Liver (tissue), 9 donors: ENCODE measurements around the gene LIPG. TPM values are rescaled to one million over a fixed set of nuclear protein-coding genes. Genes with fewer than 3 reads are reported as not detected.

Experiments used
- DNase-seq: peaks from one replicate; pipeline ENCODE4 v3.0.0-alpha.2; 2017; ENCODE audit warnings: low spot score
- H3K27ac ChIP-seq, 2 donors: one replicate each; pipeline ENCODE4 v1.7.0; 2013; ENCODE audit warnings: inconsistent platforms in 2 of 2, low read length in 2 of 2, control low read depth in 1 of 2, low read depth in 1 of 2, mild to moderate bottlenecking in 1 of 2
- H3K27me3 ChIP-seq, 4 donors: one replicate each; pipeline versions ENCODE4 v1.6.1 to v1.7.0; 2013; ENCODE audit warnings: low read length in 3 of 4, inconsistent platforms in 1 of 4, mild to moderate bottlenecking in 1 of 4, moderate library complexity in 1 of 4; ENCODE audit not compliant: control insufficient read depth in 4 of 4, insufficient read depth in 4 of 4
- H3K36me3 ChIP-seq, 4 donors: one replicate each; pipeline versions ENCODE4 v1.6.1 to v1.7.0; 2013; ENCODE audit warnings: low read length in 3 of 4, mild to moderate bottlenecking in 3 of 4, low read depth in 1 of 4, moderate library complexity in 1 of 4; ENCODE audit not compliant: control insufficient read depth in 4 of 4, insufficient read depth in 3 of 4
- H3K4me1 ChIP-seq, 4 donors: one replicate each; pipeline versions ENCODE4 v1.6.1 to v1.7.0; 2013; ENCODE audit warnings: low read length in 3 of 4, mild to moderate bottlenecking in 3 of 4, moderate library complexity in 1 of 4; ENCODE audit not compliant: control insufficient read depth in 4 of 4, insufficient read depth in 4 of 4
- H3K4me3 ChIP-seq, 3 donors: one replicate each; pipeline versions ENCODE4 v1.6.1 to v1.7.0; 2013; ENCODE audit warnings: low read length in 3 of 3, control low read depth in 1 of 3, low read depth in 1 of 3, mild to moderate bottlenecking in 1 of 3
- H3K9ac ChIP-seq, 2 donors: one replicate each; pipeline ENCODE4 v1.7.0; 2013; ENCODE audit warnings: low read length in 2 of 2, mild to moderate bottlenecking in 2 of 2, moderate library complexity in 2 of 2, control low read depth in 1 of 2, low read depth in 1 of 2
- H3K9me3 ChIP-seq, 4 donors: one replicate each; pipeline versions ENCODE4 v1.6.1 to v1.7.0; 2013; ENCODE audit warnings: low read length in 3 of 4; ENCODE audit not compliant: control insufficient read depth in 4 of 4
- EGR1 ChIP-seq, 2 donors: IDR thresholded peaks; 2 replicates each; pipeline ENCODE4 v1.6.1; 2016 to 2018; ENCODE audit warnings: antibody characterized with exemption in 2 of 2, low read depth in 2 of 2
- FOXA1 ChIP-seq: IDR thresholded peaks from 2 replicates; pipeline ENCODE4 v1.6.1; 2016; ENCODE audit warnings: antibody characterized with exemption
- FOXA2 ChIP-seq: IDR thresholded peaks from 2 replicates; pipeline ENCODE4 v1.6.1; 2016; ENCODE audit warnings: antibody characterized with exemption
- GABPA ChIP-seq, 2 donors: IDR thresholded peaks in 1 of 2; conservative IDR thresholded peaks in 1 of 2; 2 replicates each; pipeline ENCODE4 v1.6.1; 2016; ENCODE audit warnings: antibody characterized with exemption in 2 of 2, mild to moderate bottlenecking in 1 of 2, moderate library complexity in 1 of 2
- HNF4G ChIP-seq: IDR thresholded peaks from 2 replicates; pipeline ENCODE4 v1.6.1; 2016; ENCODE audit warnings: antibody characterized with exemption
- JUND ChIP-seq, 2 donors: IDR thresholded peaks; 2 replicates each; pipeline ENCODE4 v1.6.1; 2016; ENCODE audit warnings: antibody characterized with exemption in 2 of 2
- NR2F2 ChIP-seq: IDR thresholded peaks from 2 replicates; pipeline ENCODE4 v1.6.1; 2016; ENCODE audit warnings: antibody characterized with exemption
- RAD21 ChIP-seq, 2 donors: IDR thresholded peaks; 2 replicates each; pipeline ENCODE4 v1.6.1; 2016; ENCODE audit warnings: antibody characterized with exemption in 2 of 2, mild to moderate bottlenecking in 2 of 2
- RXRA ChIP-seq, 2 donors: IDR thresholded peaks; 2 replicates each; pipeline ENCODE4 v1.6.1; 2017 to 2018; ENCODE audit warnings: antibody characterized with exemption in 2 of 2, mild to moderate bottlenecking in 1 of 2
- SP1 ChIP-seq: IDR thresholded peaks from 2 replicates; pipeline ENCODE4 v1.6.1; 2018; ENCODE audit warnings: antibody characterized with exemption, mild to moderate bottlenecking
- TAF1 ChIP-seq: conservative IDR thresholded peaks from 2 replicates; pipeline ENCODE4 v1.6.1; 2016; ENCODE audit warnings: antibody characterized with exemption, mild to moderate bottlenecking
- YY1 ChIP-seq: IDR thresholded peaks from 2 replicates; pipeline ENCODE4 v1.6.1; 2016; ENCODE audit warnings: antibody characterized with exemption, mild to moderate bottlenecking
- ZBTB33 ChIP-seq: IDR thresholded peaks from 2 replicates; pipeline ENCODE4 v1.6.1; 2016; ENCODE audit warnings: antibody characterized with exemption
- WGBS: extraction: QIAGEN DNeasy Blood & Tissue Kit; methylation state at CpG from one replicate; pipeline ENCODE4 v1.1.7; 2013; 5-methylcytosine and 5-hydroxymethylcytosine counted together
- polyA plus RNA-seq, 2 donors: library from polyadenylated mRNA; stranded (reverse) in 1 of 2; unstranded in 1 of 2; fragments of 200-250 nt in 1 of 2; fragments of >200 nt in 1 of 2; fragmentation: Nextera tagmentation in 1 of 2; extraction: Ambion mirVana in 1 of 2; gene quantifications; one replicate each; pipeline versions ENCODE4 v1.2.1 to v1.2.3, GENCODE V29; 2013 to 2015
- total RNA-seq, 2 donors: library from RNA; depleted of rRNA; stranded (reverse); fragments of >200 nt; gene quantifications; one replicate each; pipeline ENCODE4 v1.2.3, GENCODE V29; 2014
- TF ChIP-seq, protein P1 (sequence below): IDR thresholded peaks from 2 replicates; pipeline ENCODE4 v1.6.1; 2016; ENCODE audit warnings: antibody characterized with exemption, mild to moderate bottlenecking
- TF ChIP-seq, protein P2 (sequence below): fragments of 150-350 bp; IDR thresholded peaks from 2 replicates; pipeline ENCODE4 v1.5.1; 2017; ENCODE audit warnings: improper control_type of control experiment, low read depth, low read length; ENCODE audit not compliant: missing input control
- TF ChIP-seq, protein P3 (sequence below): IDR thresholded peaks from 2 replicates; pipeline ENCODE4 v1.6.1; 2016; ENCODE audit warnings: antibody characterized with exemption
- donor health status: healthy.
- donor health status: healthy.
- donor health status: healthy.
- donor health status: healthy.
- donor health status: healthy.

Gene LIPG
- total and polyA plus RNA-seq, 4 donors = 2.8 to 150 (median 39.7) TPM

GRCh38 chr18:49640741-49641140 is 78.9 kb downstream of the LIPG start:
- WGBS = 91% methylated on average over 6 of the region's 6 CpGs
- Histone ChIP-seq H3K4me1 (peaks cover 7 to 35% (median 28%) of the 10 kb centered on the region in 4 donors), H3K27ac (peak overlapping the region; percentile 57 to 88), H3K9ac (no peak overlapping the region), H3K36me3 (no peaks in the 10 kb centered on the region), H3K9me3 (no peaks in the 10 kb centered on the region), H3K27me3 (no peaks in the 10 kb centered on the region), H3K4me3 (no peak overlapping the region)
- DNase-seq = no peak
- TF ChIP-seq RXRA (IDR thresholded peaks at IDR 0.05) (no peak), SP1 (no peak), NR2F2 (no peak), FOXA2 (no peak), YY1 (no peak), JUND (IDR thresholded peaks at IDR 0.05) (no peak)
- TF ChIP-seq, protein P1, sequence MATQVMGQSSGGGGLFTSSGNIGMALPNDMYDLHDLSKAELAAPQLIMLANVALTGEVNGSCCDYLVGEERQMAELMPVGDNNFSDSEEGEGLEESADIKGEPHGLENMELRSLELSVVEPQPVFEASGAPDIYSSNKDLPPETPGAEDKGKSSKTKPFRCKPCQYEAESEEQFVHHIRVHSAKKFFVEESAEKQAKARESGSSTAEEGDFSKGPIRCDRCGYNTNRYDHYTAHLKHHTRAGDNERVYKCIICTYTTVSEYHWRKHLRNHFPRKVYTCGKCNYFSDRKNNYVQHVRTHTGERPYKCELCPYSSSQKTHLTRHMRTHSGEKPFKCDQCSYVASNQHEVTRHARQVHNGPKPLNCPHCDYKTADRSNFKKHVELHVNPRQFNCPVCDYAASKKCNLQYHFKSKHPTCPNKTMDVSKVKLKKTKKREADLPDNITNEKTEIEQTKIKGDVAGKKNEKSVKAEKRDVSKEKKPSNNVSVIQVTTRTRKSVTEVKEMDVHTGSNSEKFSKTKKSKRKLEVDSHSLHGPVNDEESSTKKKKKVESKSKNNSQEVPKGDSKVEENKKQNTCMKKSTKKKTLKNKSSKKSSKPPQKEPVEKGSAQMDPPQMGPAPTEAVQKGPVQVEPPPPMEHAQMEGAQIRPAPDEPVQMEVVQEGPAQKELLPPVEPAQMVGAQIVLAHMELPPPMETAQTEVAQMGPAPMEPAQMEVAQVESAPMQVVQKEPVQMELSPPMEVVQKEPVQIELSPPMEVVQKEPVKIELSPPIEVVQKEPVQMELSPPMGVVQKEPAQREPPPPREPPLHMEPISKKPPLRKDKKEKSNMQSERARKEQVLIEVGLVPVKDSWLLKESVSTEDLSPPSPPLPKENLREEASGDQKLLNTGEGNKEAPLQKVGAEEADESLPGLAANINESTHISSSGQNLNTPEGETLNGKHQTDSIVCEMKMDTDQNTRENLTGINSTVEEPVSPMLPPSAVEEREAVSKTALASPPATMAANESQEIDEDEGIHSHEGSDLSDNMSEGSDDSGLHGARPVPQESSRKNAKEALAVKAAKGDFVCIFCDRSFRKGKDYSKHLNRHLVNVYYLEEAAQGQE = no peak
- TF ChIP-seq, protein P2, sequence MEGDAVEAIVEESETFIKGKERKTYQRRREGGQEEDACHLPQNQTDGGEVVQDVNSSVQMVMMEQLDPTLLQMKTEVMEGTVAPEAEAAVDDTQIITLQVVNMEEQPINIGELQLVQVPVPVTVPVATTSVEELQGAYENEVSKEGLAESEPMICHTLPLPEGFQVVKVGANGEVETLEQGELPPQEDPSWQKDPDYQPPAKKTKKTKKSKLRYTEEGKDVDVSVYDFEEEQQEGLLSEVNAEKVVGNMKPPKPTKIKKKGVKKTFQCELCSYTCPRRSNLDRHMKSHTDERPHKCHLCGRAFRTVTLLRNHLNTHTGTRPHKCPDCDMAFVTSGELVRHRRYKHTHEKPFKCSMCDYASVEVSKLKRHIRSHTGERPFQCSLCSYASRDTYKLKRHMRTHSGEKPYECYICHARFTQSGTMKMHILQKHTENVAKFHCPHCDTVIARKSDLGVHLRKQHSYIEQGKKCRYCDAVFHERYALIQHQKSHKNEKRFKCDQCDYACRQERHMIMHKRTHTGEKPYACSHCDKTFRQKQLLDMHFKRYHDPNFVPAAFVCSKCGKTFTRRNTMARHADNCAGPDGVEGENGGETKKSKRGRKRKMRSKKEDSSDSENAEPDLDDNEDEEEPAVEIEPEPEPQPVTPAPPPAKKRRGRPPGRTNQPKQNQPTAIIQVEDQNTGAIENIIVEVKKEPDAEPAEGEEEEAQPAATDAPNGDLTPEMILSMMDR = no peak

GRCh38 chr18:49645196-49645595 is 83.3 kb downstream of the LIPG start:
- H3K27me3 ChIP-seq = no peaks in the 10 kb centered on the region
- WGBS = 94% methylated on average over 3 of the region's 3 CpGs
- H3K27ac ChIP-seq = no peak overlapping the region
- H3K9me3 ChIP-seq = no peaks in the 10 kb centered on the region
- no peak for TF ChIP-seq ZBTB33
- TF ChIP-seq HNF4G = no peak
- no peak for TF ChIP-seq YY1
- no peak for TF ChIP-seq RXRA (IDR thresholded peaks at IDR 0.05)
- no peak for TF ChIP-seq GABPA (IDR thresholded peaks at IDR 0.05 in 1 of 2, conservative IDR thresholded peaks at IDR 0.05 in 1 of 2)
- TF ChIP-seq FOXA1 = no peak
- TF ChIP-seq RAD21 (IDR thresholded peaks at IDR 0.05) = no peak
- no peak for TF ChIP-seq FOXA2
- TF ChIP-seq, protein P1 = no peak
- TF ChIP-seq, protein P3, sequence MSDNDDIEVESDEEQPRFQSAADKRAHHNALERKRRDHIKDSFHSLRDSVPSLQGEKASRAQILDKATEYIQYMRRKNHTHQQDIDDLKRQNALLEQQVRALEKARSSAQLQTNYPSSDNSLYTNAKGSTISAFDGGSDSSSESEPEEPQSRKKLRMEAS = no peak
- TF ChIP-seq TAF1 = no peak
- TF ChIP-seq, protein P2 = no peak
- TF ChIP-seq EGR1 (IDR thresholded peaks at IDR 0.05; ENCODE audit: low read depth in 2 of 2) = no peak
- TF ChIP-seq JUND (IDR thresholded peaks at IDR 0.05) = no peak
- H3K4me1 ChIP-seq = peaks cover 3 to 22% (median 13%) of the 10 kb centered on the region in 4 donors
- H3K36me3 ChIP-seq = no peaks in the 10 kb centered on the region
- H3K4me3 ChIP-seq = no peak overlapping the region
- H3K9ac ChIP-seq = no peak overlapping the region
- no peak for DNase-seq
